Dermis microvascular lymphatic vessel endothelial cell (primary cell): ENCODE data around the gene VWF. TPM values are rescaled to one million over a fixed set of nuclear protein-coding genes. Genes with fewer than 3 reads are reported as not detected.

Experiments used
- DNase-seq, 2 donors: peaks; one replicate each; pipeline versions ENCODE4 v3.0.0 to v3.0.0-alpha.2; 2010; ENCODE audit warnings: low read depth in 2 of 2
- total RNA-seq: library from RNA; depleted of rRNA; stranded (reverse); fragments of >200 nt; gene quantifications from 2 replicates; pipeline ENCODE4 v1.2.1, GENCODE V29; 2014

Gene VWF
- total RNA-seq, 1 donor from 2014 or later = 467 TPM

DNA sequence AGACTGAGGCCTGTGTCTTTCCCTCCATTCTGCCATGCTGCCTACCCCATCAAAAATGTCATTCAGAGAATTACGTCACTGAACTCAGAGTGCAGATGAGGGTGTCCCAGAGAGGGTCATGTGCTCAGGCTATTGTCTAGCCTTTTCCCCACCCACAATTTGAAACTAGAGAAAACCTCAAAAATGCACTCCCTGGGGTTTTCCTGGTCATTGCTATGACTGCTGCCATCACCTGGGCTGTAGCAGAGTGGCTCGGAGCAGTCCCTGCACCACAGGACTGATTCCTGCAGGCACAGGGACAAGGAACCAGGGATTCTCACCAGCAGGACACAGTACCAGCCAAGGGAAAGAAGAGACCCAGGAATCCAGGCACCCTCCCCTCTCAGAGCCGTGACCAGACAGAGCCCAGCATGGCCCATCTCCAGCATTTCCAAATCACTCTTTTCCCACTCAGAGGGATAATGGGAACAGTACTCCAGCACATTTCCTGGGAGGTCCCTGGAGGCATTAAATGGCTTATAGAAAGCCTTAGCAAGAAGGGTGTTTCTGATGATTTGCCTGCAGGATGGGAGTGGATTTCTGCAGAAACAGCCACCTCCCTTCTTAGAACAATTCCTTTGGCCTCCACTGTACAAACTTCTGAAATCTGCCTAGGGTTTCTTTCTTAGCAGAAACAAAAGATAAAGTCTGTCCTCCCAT is 45.9 kb downstream of the VWF start:
- no peak for DNase-seq

DNA sequence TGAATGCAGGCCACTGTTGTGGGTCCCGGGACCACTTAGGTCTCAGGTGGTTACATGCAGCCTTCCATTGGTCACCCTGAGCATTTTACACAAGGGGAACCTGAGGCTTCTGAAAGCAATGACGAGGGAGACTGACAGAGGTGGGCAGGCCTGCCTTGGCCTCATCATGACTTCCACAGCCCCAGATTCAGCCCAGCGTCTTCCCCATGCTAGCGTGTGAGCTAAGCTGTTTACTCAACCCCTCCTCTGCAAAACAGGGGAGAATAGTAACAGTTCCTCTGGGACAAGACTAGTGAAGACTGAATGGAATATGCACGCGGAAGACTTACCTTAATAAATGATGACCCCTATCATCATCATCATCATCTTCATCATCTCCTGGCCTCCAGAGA is 46.8 kb downstream of the VWF start:
- no peak for DNase-seq

DNA sequence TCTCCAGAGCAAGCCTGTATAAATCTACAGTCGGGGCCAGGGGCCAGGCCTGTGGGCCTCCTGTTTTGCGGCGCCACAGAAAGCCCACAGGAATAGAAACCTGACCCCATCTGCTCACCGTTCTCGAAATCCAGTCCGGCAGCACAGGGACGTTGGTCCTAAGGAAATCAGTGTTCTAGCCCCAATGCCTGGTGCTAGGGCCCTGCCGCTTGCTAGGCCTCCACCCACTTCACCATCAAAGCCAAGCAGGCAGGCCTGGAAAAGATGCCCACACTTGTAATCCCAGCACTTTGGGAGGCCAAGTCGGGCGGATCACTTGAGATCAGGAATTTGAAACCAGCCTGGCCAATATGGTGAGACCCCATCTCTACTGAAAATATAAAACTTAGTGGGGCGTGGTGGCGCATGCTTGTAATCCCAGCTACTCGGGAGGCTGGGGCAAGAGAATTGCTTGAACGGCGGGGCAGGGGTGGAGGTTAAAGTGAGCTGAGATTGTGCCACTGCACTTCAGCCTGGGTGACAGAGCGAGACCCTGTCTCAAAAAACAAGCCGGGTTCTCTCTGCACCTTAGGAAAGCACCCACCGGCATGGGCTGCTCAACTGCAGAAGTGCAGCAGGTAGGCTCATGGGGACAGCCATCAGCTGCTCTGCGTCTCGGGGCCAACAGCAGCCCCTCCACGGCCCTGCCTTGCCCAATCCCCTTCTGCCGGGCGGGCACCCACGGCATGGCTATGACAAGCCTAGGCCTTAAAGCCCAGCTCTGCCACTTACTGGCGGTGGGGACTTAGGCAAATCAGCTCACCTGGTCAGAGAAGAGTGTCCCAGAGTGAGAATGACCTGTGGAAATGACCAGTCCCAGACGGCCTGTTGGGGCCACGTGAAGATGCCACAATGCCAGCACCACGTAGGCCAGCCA is 47.4 kb downstream of the VWF start:
- no peak for DNase-seq

DNA sequence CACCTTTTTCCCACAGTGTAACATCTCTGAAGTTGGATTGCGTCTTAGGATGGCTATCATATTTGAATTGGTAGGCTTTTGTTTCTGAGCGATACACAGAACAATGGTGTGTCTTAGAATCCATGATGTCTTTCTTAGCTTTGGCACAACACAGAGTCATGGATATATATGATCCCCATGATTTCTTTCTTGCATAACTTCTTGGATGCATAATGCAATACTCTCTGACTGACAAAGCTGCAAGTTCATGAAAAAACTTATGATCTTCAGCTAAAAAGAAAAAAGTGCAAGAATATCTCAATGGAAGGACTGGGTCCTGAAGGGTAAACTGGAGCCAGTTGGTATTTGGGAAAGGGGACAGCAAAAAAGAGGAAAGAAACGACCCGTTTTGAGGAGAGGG is 48.1 kb downstream of the VWF start:
- DNase-seq = no peak

DNA sequence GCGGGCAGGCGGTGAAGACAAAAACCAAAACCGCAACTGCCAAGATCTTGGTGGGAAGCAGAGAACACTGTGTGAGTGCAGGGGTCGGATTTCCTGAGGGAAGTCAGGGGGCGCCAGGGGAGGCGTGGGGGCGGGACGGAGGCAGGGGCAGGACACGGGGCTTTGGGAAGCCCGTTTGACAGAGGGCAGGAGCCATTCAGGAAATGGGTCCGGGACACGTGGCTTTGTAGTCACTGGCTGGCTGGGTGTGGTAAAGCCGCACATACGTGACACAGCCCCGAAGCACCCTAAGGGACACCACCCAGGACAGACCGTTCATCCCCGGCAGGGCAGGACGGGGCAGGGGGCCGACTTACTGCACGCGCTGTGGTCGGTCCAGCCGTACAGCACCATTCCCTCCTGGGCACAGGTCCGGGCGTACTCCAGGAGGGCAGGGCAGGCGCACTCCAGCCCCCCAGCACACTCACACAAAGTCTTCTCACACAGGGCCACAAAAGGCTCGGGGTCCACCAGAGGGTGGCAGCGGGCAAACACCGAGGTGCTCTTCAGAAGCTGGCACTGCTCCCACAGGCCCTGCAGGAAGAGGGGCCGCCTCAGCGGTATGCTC is 49.4 kb downstream of the VWF start:
- DNase-seq = peak; percentile 43 to 68

- no peak for DNase-seq
These were observed 50.0 kb downstream of the VWF start for GRCh38 chr12:6074427-6074826.

DNA sequence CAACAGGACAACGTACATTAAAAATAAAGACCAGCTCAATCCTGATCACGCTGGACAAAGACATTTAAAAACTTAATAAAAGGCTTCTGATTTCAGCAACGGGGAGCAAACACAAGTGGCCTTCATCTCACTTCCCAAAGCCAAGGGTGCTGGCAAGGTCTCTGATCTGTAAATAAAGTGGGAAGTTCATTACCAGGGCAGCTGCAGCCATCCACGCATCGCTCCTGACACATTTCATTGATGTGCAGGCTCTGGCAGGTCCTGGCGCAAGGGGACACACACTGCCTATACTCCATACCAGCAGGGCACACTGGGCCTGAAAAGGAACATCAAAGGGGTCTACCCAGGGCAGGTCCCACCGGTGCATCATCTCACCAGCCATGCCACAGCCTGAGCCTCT is 51.0 kb downstream of the VWF start:
- DNase-seq = no peak

- peak in 1 of 2 donors; percentile 79 for DNase-seq
These were observed 52.1 kb downstream of the VWF start for GRCh38 chr12:6072302-6072752.

GRCh38 chr12:6071589-6071988 is 52.9 kb downstream of the VWF start:
- no peak for DNase-seq

DNA sequence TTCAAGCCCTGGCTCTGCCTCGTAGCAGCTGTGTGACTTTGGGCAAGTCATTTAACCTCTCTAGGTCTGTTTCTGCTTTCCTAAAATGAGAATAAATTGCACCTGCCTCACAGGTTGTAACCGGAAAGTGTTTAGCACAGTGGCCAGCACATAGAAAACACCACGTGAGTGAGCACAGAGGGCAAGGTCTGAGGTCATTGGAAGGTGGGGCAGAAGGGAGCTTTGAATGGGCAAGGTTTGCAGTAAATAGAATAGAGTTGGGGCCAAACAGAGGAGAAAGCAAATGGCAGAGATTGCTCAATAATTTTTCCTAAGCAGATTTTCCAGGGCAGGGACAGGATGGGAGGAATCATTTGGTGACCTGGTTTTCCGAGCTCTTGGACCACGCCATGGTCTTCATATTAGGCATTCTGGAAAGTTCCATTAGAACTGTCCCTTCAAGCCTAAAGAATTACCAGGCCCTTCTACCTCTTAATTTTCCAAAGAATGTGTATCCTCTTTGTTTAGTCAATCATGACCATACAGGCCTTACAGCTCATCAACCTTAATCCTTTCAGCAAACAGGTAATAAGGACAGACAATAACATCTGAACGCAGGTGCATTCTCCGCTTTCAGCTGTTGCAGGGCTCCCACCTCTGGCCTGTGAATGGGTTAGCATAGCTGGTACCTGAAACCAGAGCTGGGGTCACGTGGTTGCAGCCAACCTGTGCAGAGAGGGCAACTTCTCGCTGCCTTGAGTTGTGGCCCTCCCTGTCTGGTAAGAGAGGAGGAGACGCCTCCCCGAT is 53.8 kb downstream of the VWF start:
- DNase-seq = peak in 1 of 2 donors; percentile 65

GRCh38 chr12:6069437-6070093 is 54.9 kb downstream of the VWF start:
- DNase-seq = peak in 1 of 2 donors; percentile 51

DNA sequence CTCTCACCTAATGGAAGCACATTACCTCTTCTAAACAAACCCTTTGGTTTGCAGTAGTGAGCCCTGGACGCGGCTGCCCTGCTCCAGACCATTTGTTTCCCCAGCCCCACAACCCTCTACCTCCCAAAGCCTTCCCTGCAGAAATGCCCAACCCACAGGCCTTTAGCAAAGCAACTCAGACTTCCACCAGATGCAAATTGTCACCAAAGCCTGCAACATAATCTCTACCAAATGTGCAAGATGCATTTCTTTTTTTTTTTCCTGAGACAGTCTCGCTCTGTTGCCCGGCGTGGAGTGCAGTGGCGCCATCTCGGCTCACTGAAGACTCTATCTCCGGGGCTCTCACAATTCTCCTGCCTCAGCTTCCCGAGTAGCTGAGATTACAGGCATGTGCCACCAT is 56.2 kb downstream of the VWF start:
- DNase-seq = no peak

DNA sequence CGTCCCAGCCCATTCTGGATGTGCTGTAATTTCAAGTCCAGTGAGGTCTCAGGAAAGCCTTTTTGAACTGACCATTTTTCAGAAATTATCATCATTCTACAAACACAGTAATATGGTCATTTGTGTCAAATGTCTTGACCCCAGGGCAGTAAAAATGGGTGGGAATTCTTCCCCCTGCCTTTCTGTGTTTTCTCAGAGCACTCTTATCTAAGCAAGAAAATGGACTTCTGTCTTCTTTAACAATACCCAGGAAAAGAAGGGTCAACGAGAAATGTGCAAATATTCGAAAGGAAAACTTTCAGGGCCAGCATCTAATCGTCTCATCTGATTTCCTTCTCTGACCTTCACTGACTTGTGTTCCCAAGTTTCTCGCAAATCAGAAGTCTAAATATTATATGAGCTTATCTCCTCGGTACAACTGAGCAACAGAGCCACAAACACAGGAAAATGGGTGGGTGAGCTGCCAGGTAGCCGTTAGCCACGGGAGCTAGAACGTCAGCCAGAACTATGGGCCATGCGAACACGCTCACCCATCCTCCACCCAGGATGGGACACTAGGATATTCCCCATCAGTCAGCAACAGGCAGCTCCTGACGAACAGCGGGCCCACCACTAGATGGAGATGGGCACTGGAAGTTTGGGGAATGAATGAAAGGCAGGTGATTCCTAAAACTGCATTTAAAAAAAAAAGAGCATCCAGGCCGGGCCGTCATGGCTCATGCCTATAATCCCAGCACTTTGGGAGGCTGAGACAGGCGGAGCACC is 57.1 kb downstream of the VWF start:
- peak in 1 of 2 donors; percentile 88 for DNase-seq

GRCh38 chr12:6066651-6067050 is 57.8 kb downstream of the VWF start:
- no peak for DNase-seq

GRCh38 chr12:6065863-6066199 is 58.6 kb downstream of the VWF start:
- DNase-seq = no peak

- no peak for DNase-seq
These were observed 59.2 kb downstream of the VWF start for GRCh38 chr12:6065131-6065862.

GRCh38 chr12:6062757-6063735 is 61.4 kb downstream of the VWF start:
- peak in 1 of 2 donors; percentile 51 for DNase-seq

GRCh38 chr12:6062395-6062756 is 62.1 kb downstream of the VWF start:
- DNase-seq = no peak
